Neural cell (in vitro differentiated cells): ENCODE results near the gene TSC22D3. TPM values are rescaled to one million over a fixed set of nuclear protein-coding genes. Genes with fewer than 3 reads are reported as not detected.

ENCODE experiments used
- H2AFZ ChIP-seq: fragments of 200-600, 300-800 bp; sonication (generic), shearing (Covaris generic); 2 replicates; pipeline ENCODE4 v1.6.0; 2014; ENCODE audit warnings: low read depth, mild to moderate bottlenecking, antibody characterized with exemption, low read length, moderate library complexity
- H3F3A ChIP-seq: fragments of 200-600 bp; shearing (Covaris generic); 2 replicates; pipeline ENCODE4 v1.6.1; 2016; ENCODE audit warnings: mild to moderate bottlenecking, moderate library complexity, mixed read lengths, antibody characterized with exemption, low read length; ENCODE audit not compliant: insufficient read depth, poor library complexity, severe bottlenecking
- H3K27ac ChIP-seq: fragments of 200-600, 300-800 bp; sonication (generic), shearing (Covaris generic); 2 replicates; pipeline ENCODE4 v1.5.1; 2014; ENCODE audit warnings: mild to moderate bottlenecking, low read length, moderate library complexity
- H3K27me3 ChIP-seq: fragments of 300-800, 200-600 bp; sonication (generic), shearing (Covaris generic); 2 replicates; pipeline ENCODE4 v1.6.0; 2014; ENCODE audit warnings: mild to moderate bottlenecking, low read depth, low read length, moderate library complexity; ENCODE audit not compliant: insufficient read depth
- H3K36me3 ChIP-seq: fragments of 300-800, 200-600 bp; sonication (generic), shearing (Covaris generic); 2 replicates; pipeline ENCODE4 v1.5.1; 2014; ENCODE audit warnings: mild to moderate bottlenecking, antibody characterized with exemption, low read length, moderate library complexity; ENCODE audit not compliant: insufficient read depth
- H3K4me2 ChIP-seq: fragments of 300-800, 200-600 bp; sonication (generic), shearing (Covaris generic); 2 replicates; pipeline ENCODE4 v1.6.0; 2014; ENCODE audit warnings: mild to moderate bottlenecking, low read length
- H3K4me3 ChIP-seq: fragments of 300-800, 200-600 bp; sonication (generic), shearing (Covaris generic); 2 replicates; pipeline ENCODE4 v1.5.1; 2014; ENCODE audit warnings: mild to moderate bottlenecking, low read length, moderate library complexity
- H3K79me2 ChIP-seq: fragments of 200-600 bp; shearing (Covaris generic); replicated peaks from 2 replicates; pipeline ENCODE4 v1.6.0; 2014; ENCODE audit warnings: mild to moderate bottlenecking, low read length, moderate library complexity; ENCODE audit not compliant: insufficient read depth
- H3K9ac ChIP-seq: fragments of 300-800, 200-600 bp; sonication (generic), shearing (Covaris generic); 2 replicates; pipeline ENCODE4 v1.6.1; 2016; ENCODE audit warnings: mild to moderate bottlenecking, low read length, mixed read lengths
- H3K9me2 ChIP-seq: fragments of 200-600 bp; shearing (Covaris generic); 2 replicates; pipeline ENCODE4 v1.6.1; 2016; ENCODE audit warnings: mild to moderate bottlenecking, low read length, mixed read lengths; ENCODE audit not compliant: insufficient read depth
- H3K9me3 ChIP-seq: fragments of 200-600, 300-800 bp; sonication (generic), shearing (Covaris generic); 2 replicates; pipeline ENCODE4 v1.6.1; 2016; ENCODE audit warnings: mild to moderate bottlenecking, mixed run types, low read length, moderate library complexity, mixed read lengths
- H4K20me1 ChIP-seq: fragments of 200-600 bp; shearing (Covaris generic); 2 replicates; pipeline ENCODE4 v1.6.1; 2016; ENCODE audit warnings: mild to moderate bottlenecking, mixed run types; ENCODE audit not compliant: insufficient read depth
- EP300 ChIP-seq: fragments of 450-650 bp; conservative IDR thresholded peaks from 2 replicates; pipeline ENCODE4 v1.6.1; 2014; ENCODE audit warnings: antibody characterized with exemption, mild to moderate bottlenecking, moderate library complexity; ENCODE audit not compliant: poor library complexity, severe bottlenecking
- EZH2 ChIP-seq: fragments of 200-600, 300-800 bp; shearing (Covaris generic), sonication (generic); IDR thresholded peaks from 2 replicates; pipeline ENCODE4 v1.6.1; 2014; ENCODE audit warnings: antibody characterized with exemption, low read length, borderline replicate concordance, mild to moderate bottlenecking; ENCODE audit not compliant: insufficient read depth, poor library complexity, severe bottlenecking
- MXI1 ChIP-seq: fragments of 450-650 bp; conservative IDR thresholded peaks from 2 replicates; pipeline ENCODE4 v1.6.1; 2014; ENCODE audit warnings: antibody characterized with exemption, mild to moderate bottlenecking; ENCODE audit not compliant: poor library complexity, severe bottlenecking
- POLR2AphosphoS5 ChIP-seq: IDR thresholded peaks from 2 replicates; pipeline ENCODE4 v1.6.1; 2012
- RAD21 ChIP-seq: fragments of 450-650 bp; conservative IDR thresholded peaks from 2 replicates; pipeline ENCODE4 v1.6.1; 2014; ENCODE audit warnings: antibody characterized with exemption, mild to moderate bottlenecking, moderate library complexity
- SMC3 ChIP-seq: fragments of 450-650 bp; conservative IDR thresholded peaks from 2 replicates; pipeline ENCODE4 v1.6.1; 2014; ENCODE audit warnings: antibody characterized with exemption, mild to moderate bottlenecking, moderate library complexity; ENCODE audit not compliant: poor library complexity
- TAF1 ChIP-seq: IDR thresholded peaks from 2 replicates; pipeline ENCODE4 v1.6.1; 2012; ENCODE audit warnings: low read depth
- polyA plus RNA-seq: library from polyadenylated mRNA; depleted of rRNA; stranded (reverse); fragments of >200 nt; gene quantifications from 2 replicates; pipeline ENCODE4 v1.2.3, GENCODE V29; 2014
- TF ChIP-seq, protein P1 (sequence below): IDR thresholded peaks from 2 replicates; pipeline ENCODE4 v1.6.1; 2012; ENCODE audit warnings: borderline replicate concordance
- TF ChIP-seq, protein P2 (sequence below): fragments of 450-650 bp; IDR thresholded peaks from 2 replicates; pipeline ENCODE4 v1.5.1; 2014; ENCODE audit warnings: antibody characterized with exemption, mild to moderate bottlenecking, moderate library complexity; ENCODE audit not compliant: poor library complexity, severe bottlenecking

TSC22D3 gene
- polyA plus RNA-seq, 1 donor from 2014 or later, result 96.8 TPM

GRCh38 chrX:107750263-107750662 lies 25.3 kb downstream of the TSC22D3 start:
- Histone ChIP-seq H3K9ac (no peak overlapping the region), H3F3A (no peaks in the 10 kb centered on the region), H3K36me3 (no peaks in the 10 kb centered on the region), H3K9me2 (no peaks in the 10 kb centered on the region), H3K27me3 (peaks cover 3% of the 10 kb centered on the region), H4K20me1 (no peaks in the 10 kb centered on the region), H2AFZ (no peak overlapping the region), H3K27ac (no peak overlapping the region), H3K9me3 (no peaks in the 10 kb centered on the region), H3K4me2 (no peak overlapping the region), H3K79me2 (no peaks in the 10 kb centered on the region), H3K4me3 (no peak overlapping the region)
- TF ChIP-seq, protein P1, sequence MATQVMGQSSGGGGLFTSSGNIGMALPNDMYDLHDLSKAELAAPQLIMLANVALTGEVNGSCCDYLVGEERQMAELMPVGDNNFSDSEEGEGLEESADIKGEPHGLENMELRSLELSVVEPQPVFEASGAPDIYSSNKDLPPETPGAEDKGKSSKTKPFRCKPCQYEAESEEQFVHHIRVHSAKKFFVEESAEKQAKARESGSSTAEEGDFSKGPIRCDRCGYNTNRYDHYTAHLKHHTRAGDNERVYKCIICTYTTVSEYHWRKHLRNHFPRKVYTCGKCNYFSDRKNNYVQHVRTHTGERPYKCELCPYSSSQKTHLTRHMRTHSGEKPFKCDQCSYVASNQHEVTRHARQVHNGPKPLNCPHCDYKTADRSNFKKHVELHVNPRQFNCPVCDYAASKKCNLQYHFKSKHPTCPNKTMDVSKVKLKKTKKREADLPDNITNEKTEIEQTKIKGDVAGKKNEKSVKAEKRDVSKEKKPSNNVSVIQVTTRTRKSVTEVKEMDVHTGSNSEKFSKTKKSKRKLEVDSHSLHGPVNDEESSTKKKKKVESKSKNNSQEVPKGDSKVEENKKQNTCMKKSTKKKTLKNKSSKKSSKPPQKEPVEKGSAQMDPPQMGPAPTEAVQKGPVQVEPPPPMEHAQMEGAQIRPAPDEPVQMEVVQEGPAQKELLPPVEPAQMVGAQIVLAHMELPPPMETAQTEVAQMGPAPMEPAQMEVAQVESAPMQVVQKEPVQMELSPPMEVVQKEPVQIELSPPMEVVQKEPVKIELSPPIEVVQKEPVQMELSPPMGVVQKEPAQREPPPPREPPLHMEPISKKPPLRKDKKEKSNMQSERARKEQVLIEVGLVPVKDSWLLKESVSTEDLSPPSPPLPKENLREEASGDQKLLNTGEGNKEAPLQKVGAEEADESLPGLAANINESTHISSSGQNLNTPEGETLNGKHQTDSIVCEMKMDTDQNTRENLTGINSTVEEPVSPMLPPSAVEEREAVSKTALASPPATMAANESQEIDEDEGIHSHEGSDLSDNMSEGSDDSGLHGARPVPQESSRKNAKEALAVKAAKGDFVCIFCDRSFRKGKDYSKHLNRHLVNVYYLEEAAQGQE, result no peak
- TF ChIP-seq TAF1 (no peak), EZH2 (no peak), RAD21 (no peak), EP300 (no peak), POLR2AphosphoS5 (no peak), MXI1 (no peak), SMC3 (no peak)
- TF ChIP-seq, protein P2, sequence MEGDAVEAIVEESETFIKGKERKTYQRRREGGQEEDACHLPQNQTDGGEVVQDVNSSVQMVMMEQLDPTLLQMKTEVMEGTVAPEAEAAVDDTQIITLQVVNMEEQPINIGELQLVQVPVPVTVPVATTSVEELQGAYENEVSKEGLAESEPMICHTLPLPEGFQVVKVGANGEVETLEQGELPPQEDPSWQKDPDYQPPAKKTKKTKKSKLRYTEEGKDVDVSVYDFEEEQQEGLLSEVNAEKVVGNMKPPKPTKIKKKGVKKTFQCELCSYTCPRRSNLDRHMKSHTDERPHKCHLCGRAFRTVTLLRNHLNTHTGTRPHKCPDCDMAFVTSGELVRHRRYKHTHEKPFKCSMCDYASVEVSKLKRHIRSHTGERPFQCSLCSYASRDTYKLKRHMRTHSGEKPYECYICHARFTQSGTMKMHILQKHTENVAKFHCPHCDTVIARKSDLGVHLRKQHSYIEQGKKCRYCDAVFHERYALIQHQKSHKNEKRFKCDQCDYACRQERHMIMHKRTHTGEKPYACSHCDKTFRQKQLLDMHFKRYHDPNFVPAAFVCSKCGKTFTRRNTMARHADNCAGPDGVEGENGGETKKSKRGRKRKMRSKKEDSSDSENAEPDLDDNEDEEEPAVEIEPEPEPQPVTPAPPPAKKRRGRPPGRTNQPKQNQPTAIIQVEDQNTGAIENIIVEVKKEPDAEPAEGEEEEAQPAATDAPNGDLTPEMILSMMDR, result no peak

GRCh38 chrX:107748506-107748905 lies 27.1 kb downstream of the TSC22D3 start:
- no peak overlapping the region for H3K27ac ChIP-seq

More at GRCh38 chrX:107748506-107748905, 27.1 kb downstream of the TSC22D3 start:
- H3K27me3 ChIP-seq, result peaks cover 3% of the 10 kb centered on the region
- no peaks in the 10 kb centered on the region for H3K9me3 ChIP-seq
- H3F3A ChIP-seq, result no peaks in the 10 kb centered on the region
- no peaks in the 10 kb centered on the region for H4K20me1 ChIP-seq
- no peak overlapping the region for H3K9ac ChIP-seq
- H2AFZ ChIP-seq, result no peak overlapping the region
- H3K4me3 ChIP-seq, result no peak overlapping the region
- no peaks in the 10 kb centered on the region for H3K36me3 ChIP-seq
- no peak for TF ChIP-seq POLR2AphosphoS5
- no peak for TF ChIP-seq EP300
- TF ChIP-seq RAD21, result no peak
- TF ChIP-seq TAF1, result no peak
- TF ChIP-seq, protein P2, result no peak
- no peak for TF ChIP-seq SMC3
- no peak for TF ChIP-seq MXI1
- TF ChIP-seq EZH2, result no peak
- TF ChIP-seq, protein P1, result no peak
- no peaks in the 10 kb centered on the region for H3K9me2 ChIP-seq
- H3K79me2 ChIP-seq, result no peaks in the 10 kb centered on the region
- no peak overlapping the region for H3K4me2 ChIP-seq
